Panc1 (cell line): ENCODE results near the gene CD9. TPM values are rescaled to one million over a fixed set of nuclear protein-coding genes. Genes with fewer than 3 reads are reported as not detected.

ENCODE experiments used
- ATAC-seq: fragments of 200-7000 bp; cut with Tn5 transposase; 2 replicates; pipeline ENCODE4 v1.9.1; 2020; ENCODE audit warnings: mild to moderate bottlenecking, moderate library complexity
- BruUV-seq: library from RNA; stranded (reverse); fragments of 400-500 nt; replicated peaks from 2 replicates; lab custom pipeline; 2021; lab: Mats Ljungman, UMichigan
- CTCF ChIA-PET: fragments of 300-600 bp; sonication (Branson Sonifier 250); formaldehyde crosslinking; loops from one replicate; lab custom pipeline; 2022; ENCODE audit warnings: antibody characterized with exemption; lab: Charles Lee
- POLR2A ChIA-PET: fragments of 300-600 bp; sonication (Branson Sonifier 250); formaldehyde crosslinking; loops from one replicate; lab custom pipeline; 2022; ENCODE audit warnings: antibody characterized with exemption; lab: Charles Lee
- DNase-seq: peaks from one replicate; pipeline ENCODE4 v3.0.0-alpha.2; 2010; ENCODE audit warnings: low read depth, low spot score
- H3K27ac ChIP-seq: 2 replicates; pipeline ENCODE4 v1.5.1; 2011; ENCODE audit warnings: mild to moderate bottlenecking, low read length, inconsistent platforms
- H3K27me3 ChIP-seq: fragments of 200-500 bp; sonication (Bioruptor generic); 2 replicates; pipeline ENCODE4 v1.6.0; 2014; ENCODE audit warnings: low read length, inconsistent platforms; ENCODE audit not compliant: control insufficient read depth, insufficient read depth
- H3K36me3 ChIP-seq: fragments of 200-500 bp; sonication (Bioruptor generic); 2 replicates; pipeline ENCODE4 v1.5.1; 2014; ENCODE audit warnings: inconsistent platforms, mild to moderate bottlenecking, low read length, moderate library complexity; ENCODE audit not compliant: control insufficient read depth, insufficient read depth
- H3K4me1 ChIP-seq: 2 replicates; pipeline ENCODE4 v1.5.1; 2011; ENCODE audit warnings: inconsistent platforms, mild to moderate bottlenecking, low read length, moderate library complexity; ENCODE audit not compliant: control insufficient read depth, insufficient read depth
- H3K4me3 ChIP-seq, 2 experiments: 2 replicates each; pipeline ENCODE4 v1.5.1; 2011 to 2012; ENCODE audit warnings: low read depth in 2 of 2, low read length in 2 of 2, mild to moderate bottlenecking in 2 of 2, inconsistent platforms in 1 of 2, moderate library complexity in 1 of 2
- H3K9me3 ChIP-seq: fragments of 200-500 bp; sonication (Bioruptor generic); 2 replicates; pipeline ENCODE4 v1.5.1; 2014; ENCODE audit warnings: low read depth, mild to moderate bottlenecking, inconsistent platforms, low read length, moderate library complexity; ENCODE audit not compliant: control insufficient read depth, insufficient read depth
- CTCF ChIP-seq: fragments of 450-650 bp; IDR thresholded peaks from 2 replicates; pipeline ENCODE4 v1.5.1; 2017; ENCODE audit warnings: mild to moderate bottlenecking
- POLR2AphosphoS5 ChIP-seq: IDR thresholded peaks from 2 replicates; pipeline ENCODE4 v1.6.1; 2012; ENCODE audit warnings: mild to moderate bottlenecking, low read depth, low read length, moderate library complexity
- REST ChIP-seq, 2 experiments: IDR thresholded peaks; 2 replicates each; pipeline ENCODE4 v1.6.1; 2011 to 2012; ENCODE audit warnings: low read depth in 2 of 2, control low read depth in 1 of 2, low read length in 1 of 2, mild to moderate bottlenecking in 1 of 2, moderate library complexity in 1 of 2; ENCODE audit not compliant: insufficient read depth in 1 of 2
- SIN3A ChIP-seq: IDR thresholded peaks from 2 replicates; pipeline ENCODE4 v1.6.1; 2012; ENCODE audit warnings: low read depth, mild to moderate bottlenecking, low read length, moderate library complexity, borderline replicate concordance; ENCODE audit not compliant: insufficient read depth
- TCF7L2 ChIP-seq: IDR thresholded peaks from 2 replicates; pipeline ENCODE4 v1.6.1; 2011; ENCODE audit warnings: mild to moderate bottlenecking, low read depth, low read length, inconsistent platforms
- in situ Hi-C: cut with HindIII; loops from 2 replicates; pipeline ENCODE4 v1.10.0; 2016; ENCODE audit warnings: low sequenced_read_pairs, low pct_unique_long_range_greater_than_20kb
- intact Hi-C: fragments of 100-400 bp; cut with micrococcal nuclease; formaldehyde crosslinking; loops from one replicate; pipeline ENCODE4 v1.10.0; 2022; ENCODE audit not compliant: unreplicated experiment
- total RNA-seq: library from RNA; stranded (reverse); gene quantifications from one replicate; pipeline ENCODE4 v1.2.1, GENCODE V29; 2021; ENCODE audit not compliant: unreplicated experiment

CD9 gene
- total RNA-seq, 1 experiment from 2014 or later = 103 TPM

- H3K27me3 ChIP-seq = no peaks in the 10 kb centered on the region
- BruUV-seq = no TSS peak
- ATAC-seq (no peak), DNase-seq (no peak)
- intact Hi-C loops = no loop called here
- ChIA-PET CTCF (no interaction called here), POLR2A (no interaction called here)
- no peaks in the 10 kb centered on the region for H3K9me3 ChIP-seq
- H3K36me3 ChIP-seq = no peaks in the 10 kb centered on the region; the same call in 1 of the 2 replicates
- H3K27ac ChIP-seq = peak overlapping the region; percentile 48; the same call in 1 of the 2 replicates
- no peak overlapping the region for H3K4me3 ChIP-seq
- TF ChIP-seq REST (IDR thresholded peaks at IDR 0.05; ENCODE audit: insufficient read depth in 1 of 2, low read depth in 2 of 2, low read length in 1 of 2) = no peak
- peaks cover 20% of the 10 kb centered on the region for H3K4me1 ChIP-seq
- in situ Hi-C loops = no loop called here
Observed at GRCh38 chr12:6198556-6198955, 1.6 kb upstream of the CD9 start.

- in situ Hi-C loops (no loop called here), intact Hi-C loops (no loop called here)
- H3K27ac ChIP-seq = peak overlapping the region; percentile 89
- no peaks in the 10 kb centered on the region; the same call in 1 of the 2 replicates for H3K36me3 ChIP-seq
- BruUV-seq = TSS peak; percentile 63
- ChIA-PET CTCF (no interaction called here), POLR2A (interaction anchor here (0.6 to 1.2 kb wide), 2 partner anchors 16 to 237 kb away, joined by 3 to 4 read pairs; no protein-coding TSS in a partner anchor)
- no peaks in the 10 kb centered on the region for H3K27me3 ChIP-seq
- no peaks in the 10 kb centered on the region for H3K9me3 ChIP-seq
- peak overlapping the region; percentile 71 to 80 for H3K4me3 ChIP-seq
- peaks cover 20% of the 10 kb centered on the region for H3K4me1 ChIP-seq
- DNase-seq = no peak
- no peak for ATAC-seq
- TF ChIP-seq CTCF = no peak
- no peak for TF ChIP-seq POLR2AphosphoS5
- TF ChIP-seq SIN3A = no peak
- no peak for TF ChIP-seq REST (IDR thresholded peaks at IDR 0.05; ENCODE audit: insufficient read depth in 1 of 2, low read depth in 2 of 2, low read length in 1 of 2)
- no peak for TF ChIP-seq TCF7L2
Observed at GRCh38 chr12:6198985-6199530, 1.1 kb upstream of the CD9 start.
